ENCODE measurements around the gene MYNN.

MYNN gene

GRCh38 chr3:169835533-169835932 lies 62.3 kb downstream of the MYNN start:
- DNase-seq (ENCODE audit: low read depth) = no peak

GRCh38 chr3:169836078-169836941 lies 63.1 kb downstream of the MYNN start:
- DNase-seq (ENCODE audit: low read depth) = no peak

- DNase-seq (ENCODE audit: low read depth) = no peak
These were observed 63.7 kb downstream of the MYNN start for GRCh38 chr3:169836942-169837275.

GRCh38 chr3:169838511-169839030 lies 65.4 kb downstream of the MYNN start:
- DNase-seq (ENCODE audit: low read depth) = no peak
